ENCODE data around the gene HDAC9. TPM values are rescaled to one million over a fixed set of nuclear protein-coding genes. Genes with fewer than 3 reads are reported as not detected.

The HDAC9 gene
- polyA plus RNA-seq, 3 donors: 41.7 to 51.2 (median 44.2) TPM

- H3K27me3 ChIP-seq (ENCODE audit: control insufficient read depth in 2 of 2, insufficient read depth in 2 of 2, low read length in 2 of 2): no peaks in the 10 kb centered on the region
- no peaks in the 10 kb centered on the region for H3K27me3 Mint-ChIP-seq (ENCODE audit: low read depth in 3 of 3)
- no peak overlapping the region for H3K4me2 ChIP-seq (replicated peaks; ENCODE audit: extremely low read depth, low read length, poor library complexity, severe bottlenecking)
- H2AFZ ChIP-seq (ENCODE audit: insufficient read depth, low read depth, low read length, poor library complexity, severe bottlenecking): no peak overlapping the region
- intact Hi-C loops (cut with micrococcal nuclease): no loop called here
- no peak overlapping the region for H3K4me3 ChIP-seq (replicated peaks in 1 of 3; ENCODE audit: low read depth in 2 of 3, low read length in 3 of 3)
- no peaks in the 10 kb centered on the region for H3K79me2 ChIP-seq (ENCODE audit: insufficient read depth, low read length)
- no peaks in the 10 kb centered on the region for H4K20me1 ChIP-seq (ENCODE audit: insufficient read depth, low read length)
- peaks cover 0 to 4% of the 10 kb centered on the region in 2 donors for H3K36me3 Mint-ChIP-seq
- no peaks in the 10 kb centered on the region for H3K4me1 ChIP-seq (ENCODE audit: control insufficient read depth in 1 of 2, insufficient read depth in 2 of 2, low read length in 2 of 2)
- H3K27ac Mint-ChIP-seq: no peak overlapping the region
- peaks cover 0 to 3% (median 0%) of the 10 kb centered on the region in 7 donors for H3K9me3 Mint-ChIP-seq
- no peak overlapping the region for H3K9ac ChIP-seq (ENCODE audit: insufficient read depth, low read length, poor library complexity, severe bottlenecking)
- H3K9me3 ChIP-seq (replicated peaks in 1 of 2; ENCODE audit: control insufficient read depth in 1 of 2, insufficient read depth in 1 of 2, low read length in 2 of 2): no peaks in the 10 kb centered on the region
- WGBS (ENCODE audit: insufficient coverage): 100% methylated on average over 1 of the region's 2 CpGs
- no peaks in the 10 kb centered on the region for H3K36me3 ChIP-seq (replicated peaks in 1 of 2; ENCODE audit: control insufficient read depth in 1 of 2, insufficient read depth in 2 of 2, low read length in 2 of 2)
- no peak overlapping the region for H3K27ac ChIP-seq (ENCODE audit: low read depth in 1 of 2, low read length in 2 of 2)
- no peak for TF ChIP-seq CTCF (IDR thresholded peaks at IDR 0.05)
- H3K4me3 Mint-ChIP-seq: no peak overlapping the region
- no peaks in the 10 kb centered on the region for H3K4me1 Mint-ChIP-seq
- DNase-seq: no peak
Observed at GRCh38 chr7:18768256-18768655, 272.7 kb downstream of the HDAC9 start.

- Mint-ChIP-seq H3K36me3 (peaks cover 0 to 4% of the 10 kb centered on the region in 2 donors), H3K4me3 (no peak overlapping the region), H3K27ac (no peak overlapping the region), H3K27me3 (ENCODE audit: low read depth in 3 of 3) (no peaks in the 10 kb centered on the region), H3K4me1 (no peaks in the 10 kb centered on the region), H3K9me3 (peaks cover 0 to 3% (median 0%) of the 10 kb centered on the region in 7 donors)
- intact Hi-C loops (cut with micrococcal nuclease): no loop called here
- H3K79me2 ChIP-seq (ENCODE audit: insufficient read depth, low read length): no peaks in the 10 kb centered on the region
- no peak for DNase-seq
- no peaks in the 10 kb centered on the region for H3K36me3 ChIP-seq (replicated peaks in 1 of 2; ENCODE audit: control insufficient read depth in 1 of 2, insufficient read depth in 2 of 2, low read length in 2 of 2)
- no peak overlapping the region for H2AFZ ChIP-seq (ENCODE audit: insufficient read depth, low read depth, low read length, poor library complexity, severe bottlenecking)
- no peaks in the 10 kb centered on the region for H3K4me1 ChIP-seq (ENCODE audit: control insufficient read depth in 1 of 2, insufficient read depth in 2 of 2, low read length in 2 of 2)
- H3K9ac ChIP-seq (ENCODE audit: insufficient read depth, low read length, poor library complexity, severe bottlenecking): no peak overlapping the region
- no peak for TF ChIP-seq CTCF (IDR thresholded peaks at IDR 0.05)
- H3K9me3 ChIP-seq (replicated peaks in 1 of 2; ENCODE audit: control insufficient read depth in 1 of 2, insufficient read depth in 1 of 2, low read length in 2 of 2): no peaks in the 10 kb centered on the region
- H3K4me3 ChIP-seq (replicated peaks in 1 of 3; ENCODE audit: low read depth in 2 of 3, low read length in 3 of 3): no peak overlapping the region
- no peaks in the 10 kb centered on the region for H3K27me3 ChIP-seq (ENCODE audit: control insufficient read depth in 2 of 2, insufficient read depth in 2 of 2, low read length in 2 of 2)
- H4K20me1 ChIP-seq (ENCODE audit: insufficient read depth, low read length): no peaks in the 10 kb centered on the region
- no peak overlapping the region for H3K4me2 ChIP-seq (replicated peaks; ENCODE audit: extremely low read depth, low read length, poor library complexity, severe bottlenecking)
- WGBS (ENCODE audit: insufficient coverage): 93% methylated on average over 3 of the region's 7 CpGs
- H3K27ac ChIP-seq (ENCODE audit: low read depth in 1 of 2, low read length in 2 of 2): no peak overlapping the region
Observed at GRCh38 chr7:18770154-18770811, 274.7 kb downstream of the HDAC9 start.
